K562 (cell line): ENCODE results near the gene KATNB1. TPM values are rescaled to one million over a fixed set of nuclear protein-coding genes. Genes with fewer than 3 reads are reported as not detected.

ENCODE experiments used
- ATAC-seq: fragments of 200-7000 bp; cut with Tn5 transposase; 3 replicates; pipeline ENCODE4 v1.9.1; 2020; ENCODE audit warnings: moderate library complexity
- BruUV-seq: library from RNA; stranded (reverse); fragments of 400-500 nt; replicated peaks from 2 replicates; lab custom pipeline; 2021; lab: Mats Ljungman, UMichigan
- CTCF ChIA-PET: fragments of 300-600 bp; formaldehyde crosslinking; extraction: SDS; loops from one replicate; lab custom pipeline; 2021; ENCODE audit warnings: low intra/inter-chr PET ratio; lab: Yijun Ruan, JAX
- POLR2A ChIA-PET: fragments of 300-600, 350-650 bp; sonication (Branson Sonifier 250); formaldehyde crosslinking; extraction: SDS; loops from one replicate; lab custom pipeline; 2021; ENCODE audit warnings: antibody characterized with exemption, inconsistent platforms; lab: Yijun Ruan, JAX
- DNase-seq, 4 experiments: peaks; one replicate each; pipeline versions ENCODE4 v3.0.0 to v3.0.0-alpha.2; 2011 to 2018; ENCODE audit warnings: low spot score in 3 of 4, mixed read lengths in 3 of 4; ENCODE audit errors: extremely low read depth in 1 of 4
- FAIRE-seq: peaks from 2 replicates; lab custom pipeline; 2011; peaks lifted over from hg19 to GRCh38; lab: Jason Lieb, UNC
- H2AFZ ChIP-seq: 2 replicates; pipeline ENCODE4 v1.6.0; 2011; ENCODE audit warnings: low read depth, low read length, control low read depth, inconsistent platforms
- H3K27ac ChIP-seq: fragments of 200-600 bp; 3 replicates; pipeline ENCODE4 v1.8.0; 2011; ENCODE audit warnings: low read depth, mild to moderate bottlenecking, control low read depth, inconsistent platforms, low read length, moderate library complexity, mixed read lengths; ENCODE audit errors: extremely low read depth
- H3K27me3 ChIP-seq, 2 experiments: fragments of 300-600 bp in 1 of 2; 2 replicates in 1 of 2; 3 replicates in 1 of 2; pipeline versions ENCODE4 v1.6.0 to v1.8.0; 2011; ENCODE audit warnings: inconsistent platforms in 2 of 2, low read length in 2 of 2, mild to moderate bottlenecking in 1 of 2, mixed read lengths in 1 of 2, moderate library complexity in 1 of 2; ENCODE audit not compliant: control insufficient read depth in 2 of 2, insufficient read depth in 2 of 2
- H3K36me3 ChIP-seq: fragments of 300-600 bp; 3 replicates; pipeline ENCODE4 v1.8.0; 2011; ENCODE audit warnings: mild to moderate bottlenecking, low read length, inconsistent platforms; ENCODE audit not compliant: control insufficient read depth, insufficient read depth
- H3K4me1 ChIP-seq, 2 experiments: fragments of 200-600 bp in 1 of 2; replicated peaks in 1 of 2; 2 replicates in 1 of 2; 3 replicates in 1 of 2; pipeline versions ENCODE4 v1.5.1 to v1.8.0; 2011; ENCODE audit warnings: inconsistent platforms in 2 of 2, low read length in 2 of 2, mild to moderate bottlenecking in 1 of 2, mixed read lengths in 1 of 2, moderate library complexity in 1 of 2; ENCODE audit not compliant: control insufficient read depth in 2 of 2, insufficient read depth in 2 of 2
- H3K4me2 ChIP-seq: 2 replicates; pipeline ENCODE4 v1.6.1; 2011; ENCODE audit warnings: low read length, control low read depth, inconsistent platforms, mixed read lengths; ENCODE audit not compliant: insufficient read depth
- H3K4me3 ChIP-seq: fragments of 200-600 bp; sonication (generic), shearing (Covaris generic); 2 replicates; pipeline ENCODE4 v1.5.1; 2016; ENCODE audit warnings: control low read depth, inconsistent platforms
- H3K79me2 ChIP-seq: fragments of 200-600 bp; 3 replicates; pipeline ENCODE4 v1.8.0; 2011; ENCODE audit warnings: low read length, inconsistent platforms; ENCODE audit not compliant: control insufficient read depth, insufficient read depth
- H3K9ac ChIP-seq, 2 experiments: 2 replicates each; pipeline versions ENCODE4 v1.6.0 to v1.6.1; 2011; ENCODE audit warnings: low read depth in 2 of 2, low read length in 2 of 2, control low read depth in 1 of 2, inconsistent platforms in 1 of 2, mild to moderate bottlenecking in 1 of 2, mixed read lengths in 1 of 2; ENCODE audit not compliant: insufficient read depth in 1 of 2
- H3K9me1 ChIP-seq: one replicate; pipeline ENCODE4 v1.6.0; 2011; ENCODE audit warnings: inconsistent platforms, mild to moderate bottlenecking, low read length, moderate library complexity; ENCODE audit not compliant: control insufficient read depth, insufficient read depth
- H3K9me3 ChIP-seq: replicated peaks from 2 replicates; pipeline ENCODE4 v1.5.1; 2011; ENCODE audit warnings: low read depth, low read length, inconsistent platforms; ENCODE audit not compliant: control insufficient read depth, insufficient read depth
- H4K20me1 ChIP-seq: replicated peaks from 2 replicates; pipeline ENCODE4 v1.6.1; 2011; ENCODE audit warnings: low read length, inconsistent platforms, mixed read lengths; ENCODE audit not compliant: control insufficient read depth, insufficient read depth
- CHD1 ChIP-seq: fragments of 200-600 bp; sonication (generic); IDR thresholded peaks from one replicate; pipeline ENCODE4 v1.6.1; 2012; ENCODE audit warnings: mild to moderate bottlenecking, moderate library complexity, low read length, inconsistent platforms
- E2F1 ChIP-seq: sonication (generic); formaldehyde crosslinking; IDR thresholded peaks from 2 replicates; pipeline ENCODE4 v1.8.1; 2023; ENCODE audit warnings: mild to moderate bottlenecking, missing genetic modification reagents, moderate library complexity
- HES1 ChIP-seq: fragments of 450-650 bp; IDR thresholded peaks from 2 replicates; pipeline ENCODE4 v1.6.1; 2016; ENCODE audit warnings: low read depth, mild to moderate bottlenecking, moderate library complexity
- MBD2 ChIP-seq: sonication (generic); IDR thresholded peaks from 2 replicates; pipeline ENCODE4 v1.6.1; 2016; ENCODE audit warnings: low read depth, borderline replicate concordance
- MYNN ChIP-seq, 2 experiments: sonication (generic); formaldehyde crosslinking in 1 of 2; IDR thresholded peaks; 2 replicates each; pipeline versions ENCODE4 v1.5.0 to v1.6.1; 2016 to 2020; ENCODE audit warnings: antibody characterized with exemption in 1 of 2, missing genetic modification reagents in 1 of 2
- NCOA2 ChIP-seq, 2 experiments: fragments of 450-650 bp; IDR thresholded peaks; 2 replicates each; pipeline ENCODE4 v1.6.1; 2018; ENCODE audit warnings: mild to moderate bottlenecking in 2 of 2, moderate library complexity in 1 of 2; ENCODE audit not compliant: partially characterized antibody in 2 of 2
- NCOA4 ChIP-seq: fragments of 450-650 bp; IDR thresholded peaks from 2 replicates; pipeline ENCODE4 v1.6.1; 2018; ENCODE audit warnings: mild to moderate bottlenecking; ENCODE audit not compliant: partially characterized antibody
- PHB ChIP-seq: fragments of 250-450 bp; sonication (Bioruptor Pico); IDR thresholded peaks from 2 replicates; pipeline ENCODE4 v1.5.0; 2021
- SMARCA5 ChIP-seq: fragments of 450-650 bp; IDR thresholded peaks from 2 replicates; pipeline ENCODE4 v1.6.1; 2016
- SOX6 ChIP-seq: fragments of 450-650 bp; IDR thresholded peaks from 2 replicates; pipeline ENCODE4 v1.6.1; 2014; ENCODE audit warnings: mild to moderate bottlenecking
- TAF15 ChIP-seq: fragments of 200-400 bp; formaldehyde crosslinking; IDR thresholded peaks from 2 replicates; pipeline ENCODE4 v1.6.1; 2017; ENCODE audit warnings: mild to moderate bottlenecking, low read depth, low read length, moderate library complexity
- TOE1 ChIP-seq, 2 experiments: fragments of 450-650 bp in 1 of 2; sonication (generic) in 1 of 2; formaldehyde crosslinking in 1 of 2; IDR thresholded peaks; 2 replicates each; pipeline versions ENCODE4 v1.7.1 to v1.8.0; 2016 to 2022; ENCODE audit warnings: borderline replicate concordance in 2 of 2, mild to moderate bottlenecking in 2 of 2, antibody characterized with exemption in 1 of 2, inconsistent platforms in 1 of 2, low read depth in 1 of 2, missing genetic modification reagents in 1 of 2, moderate library complexity in 1 of 2
- ZFP1 ChIP-seq: fragments of 450-650 bp; formaldehyde crosslinking; IDR thresholded peaks from 2 replicates; pipeline ENCODE4 v1.4.0; 2020; ENCODE audit warnings: mild to moderate bottlenecking, mixed read lengths
- WGBS: fragments of 100-300 bp; shearing (Covaris generic); methylation state at CpG from one replicate; pipeline ENCODE4 v1.1.6; 2016; ENCODE audit warnings: low coverage, mixed read lengths; ENCODE audit not compliant: insufficient coverage; ENCODE audit errors: missing lambda C conversion rate; 5-methylcytosine and 5-hydroxymethylcytosine counted together
- in situ Hi-C: fragments of 300-500 bp; cut with MboI; formaldehyde crosslinking; loops from 4 replicates; pipeline ENCODE4 v1.15.0; 2018; ENCODE audit warnings: inconsistent platforms, mixed read lengths
- intact Hi-C: fragments of 100-400 bp; cut with micrococcal nuclease; formaldehyde crosslinking; loops from 2 replicates; pipeline ENCODE4 v1.14.2; 2022
- polyA plus RNA-seq, 8 experiments: library from polyadenylated mRNA; depleted of rRNA in 4 of 8; stranded (reverse) in 5 of 8; unstranded in 3 of 8; fragments of >200 nt; fragmentation: Nextera tagmentation in 2 of 8; fragmentation: Illumina TruSeq in 1 of 8; extraction: Ambion mirVana in 2 of 8; extraction: Trizol in 1 of 8; gene quantifications; 2 replicates each; pipeline versions ENCODE4 v1.2.1 to v1.2.3, GENCODE V29; 2011 to 2014; ENCODE audit warnings: inconsistent platforms in 1 of 8, missing spikeins in 1 of 8
- total RNA-seq, 7 experiments: library from RNA; depleted of rRNA in 6 of 7; stranded (reverse); fragments of >200 nt in 6 of 7; fragmentation: Illumina TruSeq in 2 of 7; extraction: Trizol in 2 of 7; gene quantifications; 2 replicates each; pipeline versions ENCODE4 v1.2.1 to v1.2.3, GENCODE V29; 2011 to 2021; ENCODE audit warnings: low replicate concordance in 1 of 7
- TF ChIP-seq, protein P1 (sequence below), 2 experiments: IDR thresholded peaks in 1 of 2; conservative IDR thresholded peaks in 1 of 2; 2 replicates each; pipeline ENCODE4 v1.6.1; 2016; ENCODE audit warnings: low read depth in 2 of 2, mild to moderate bottlenecking in 1 of 2, missing compliant biosample characterization in 1 of 2, missing genetic modification characterization in 1 of 2, moderate library complexity in 1 of 2
- TF ChIP-seq, protein P2 (sequence below): sonication (generic); formaldehyde crosslinking; IDR thresholded peaks from 2 replicates; pipeline ENCODE4 v1.8.0; 2022; ENCODE audit warnings: missing genetic modification reagents, mild to moderate bottlenecking, moderate library complexity, borderline replicate concordance

KATNB1 gene
- total and polyA plus RNA-seq, 9 of the 15 experiments (the other 6 are each of a cell fraction or from before 2014, with no cell fraction given) = 1.2 to 52.6 (median 21.9) TPM

DNA sequence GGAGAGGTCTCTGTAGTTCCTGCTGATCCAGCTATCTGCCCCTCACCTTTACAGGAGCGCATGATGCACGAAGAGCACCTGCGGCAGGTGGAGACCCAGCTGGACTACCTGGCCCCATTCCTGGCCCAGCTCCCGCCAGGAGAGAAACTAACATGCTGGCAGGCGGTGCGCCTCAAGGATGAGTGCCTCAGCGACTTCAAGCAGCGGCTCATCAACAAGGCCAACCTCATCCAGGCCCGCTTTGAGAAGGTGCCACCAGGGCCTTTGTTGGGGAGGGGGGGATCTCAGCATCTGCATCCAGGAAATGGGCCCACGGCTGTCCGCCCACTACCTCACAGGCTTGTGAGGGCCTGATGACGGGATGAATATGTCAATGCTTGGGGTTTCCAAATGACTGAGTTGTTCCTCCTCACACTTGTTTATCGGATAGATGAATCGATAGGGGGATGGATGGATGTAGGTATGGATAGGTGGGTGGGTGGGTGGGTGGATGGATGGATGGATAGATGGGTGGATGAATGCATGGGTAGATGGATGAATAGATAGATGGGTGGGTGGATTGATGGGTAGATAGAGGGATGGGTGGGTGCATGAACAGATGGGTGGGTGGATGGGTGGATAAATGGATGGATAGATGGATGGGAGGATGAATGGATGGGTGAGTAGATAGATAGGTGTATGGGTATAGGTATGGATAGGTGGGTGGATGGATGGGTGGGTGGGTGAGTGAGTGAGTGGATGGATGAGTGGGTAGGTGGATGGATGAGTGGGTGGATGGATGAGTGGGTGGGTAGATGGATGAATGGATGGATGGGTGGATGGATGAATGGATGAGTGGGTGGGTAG is 7.0 kb upstream of the KATNB1 start:
- no TSS peak for BruUV-seq
- Histone ChIP-seq H3K9me1 (no peaks in the 10 kb centered on the region), H3K27ac (no peak overlapping the region), H3K36me3 (no peaks in the 10 kb centered on the region), H3K79me2 (no peaks in the 10 kb centered on the region), H2AFZ (no peak overlapping the region), H3K4me1 (peaks cover 3 to 13% of the 10 kb centered on the region in 2 experiments; a peak in 3 of 5 replicates), H4K20me1 (no peaks in the 10 kb centered on the region), H3K27me3 (0 out of 5 replicates have a peak, but pooled peaks cover 0 to 5% of the 10 kb centered on the region in 2 experiments), H3K9ac (peak overlapping the region in 1 of 2 experiments; percentile 19; a peak in 2 of 4 replicates), H3K4me2 (no peak overlapping the region), H3K4me3 (no peak overlapping the region), H3K9me3 (0 out of 2 replicates have a peak, but pooled peaks cover 3% of the 10 kb centered on the region)
- no peak for FAIRE-seq
- ChIA-PET POLR2A (no interaction called here), CTCF (no interaction called here)
- DNase-seq = no peak
- intact Hi-C loops (no loop called here), in situ Hi-C loops (no loop called here)
- ATAC-seq = no peak
- WGBS = 49% methylated on average over 12 of the region's 14 CpGs
- TF ChIP-seq, protein P1, sequence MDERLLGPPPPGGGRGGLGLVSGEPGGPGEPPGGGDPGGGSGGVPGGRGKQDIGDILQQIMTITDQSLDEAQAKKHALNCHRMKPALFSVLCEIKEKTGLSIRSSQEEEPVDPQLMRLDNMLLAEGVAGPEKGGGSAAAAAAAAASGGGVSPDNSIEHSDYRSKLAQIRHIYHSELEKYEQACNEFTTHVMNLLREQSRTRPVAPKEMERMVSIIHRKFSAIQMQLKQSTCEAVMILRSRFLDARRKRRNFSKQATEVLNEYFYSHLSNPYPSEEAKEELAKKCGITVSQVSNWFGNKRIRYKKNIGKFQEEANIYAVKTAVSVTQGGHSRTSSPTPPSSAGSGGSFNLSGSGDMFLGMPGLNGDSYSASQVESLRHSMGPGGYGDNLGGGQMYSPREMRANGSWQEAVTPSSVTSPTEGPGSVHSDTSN (CRISPR knock-in tag; IDR thresholded peaks at IDR 0.05; ENCODE audit: low read depth) = no peak
- TF ChIP-seq, protein P1 (tag; conservative IDR thresholded peaks at IDR 0.05; ENCODE audit: low read depth) = no peak
- TF ChIP-seq MBD2 (no peak), ZFP1 (CRISPR knock-in tag) (no peak), SOX6 (no peak), E2F1 (no peak), TAF15 (no peak), MYNN (IDR thresholded peaks at IDR 0.05) (no peak), MYNN (CRISPR knock-in tag; IDR thresholded peaks at IDR 0.05) (no peak), HES1 (no peak), CHD1 (no peak), TOE1 (IDR thresholded peaks at IDR 0.05; ENCODE audit: borderline replicate concordance) (no peak), TOE1 (CRISPR knock-in tag; IDR thresholded peaks at IDR 0.05; ENCODE audit: borderline replicate concordance, low read depth) (no peak), NCOA4 (no peak), SMARCA5 (no peak), PHB (CRISPR knock-in tag) (no peak), NCOA2 (IDR thresholded peaks at IDR 0.05; ENCODE audit: partially characterized antibody in 2 of 2) (no peak)
- TF ChIP-seq, protein P2, sequence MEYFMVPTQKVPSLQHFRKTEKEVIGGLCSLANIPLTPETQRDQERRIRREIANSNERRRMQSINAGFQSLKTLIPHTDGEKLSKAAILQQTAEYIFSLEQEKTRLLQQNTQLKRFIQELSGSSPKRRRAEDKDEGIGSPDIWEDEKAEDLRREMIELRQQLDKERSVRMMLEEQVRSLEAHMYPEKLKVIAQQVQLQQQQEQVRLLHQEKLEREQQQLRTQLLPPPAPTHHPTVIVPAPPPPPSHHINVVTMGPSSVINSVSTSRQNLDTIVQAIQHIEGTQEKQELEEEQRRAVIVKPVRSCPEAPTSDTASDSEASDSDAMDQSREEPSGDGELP = no peak
